ENCODE results near the gene OR10A3. TPM values are rescaled to one million over a fixed set of nuclear protein-coding genes. Genes with fewer than 3 reads are reported as not detected.

Gene OR10A3
- total RNA-seq, 6 experiments from 2014 or later, result 0.12 to 0.17 TPM; not detected in 4

GRCh38 chr11:7905961-7906429, 35.5 kb downstream of the OR10A3 start:
- peak overlapping the region; percentile 36; the same call in 1 of the 2 replicates for H3K4me3 Mint-ChIP-seq
- no peak for TF ChIP-seq CTCF (IDR thresholded peaks at IDR 0.05)
- no peaks in the 10 kb centered on the region for H3K27me3 Mint-ChIP-seq (ENCODE audit: insufficient read depth)
- peak overlapping the region; percentile 71 for H3K27ac Mint-ChIP-seq
- no peaks in the 10 kb centered on the region for H3K9me3 Mint-ChIP-seq
- no peak for DNase-seq
- H3K4me1 Mint-ChIP-seq (ENCODE audit: low read depth), result peaks cover 91% of the 10 kb centered on the region
- no peaks in the 10 kb centered on the region for H3K36me3 Mint-ChIP-seq (ENCODE audit: low read depth)

DNA sequence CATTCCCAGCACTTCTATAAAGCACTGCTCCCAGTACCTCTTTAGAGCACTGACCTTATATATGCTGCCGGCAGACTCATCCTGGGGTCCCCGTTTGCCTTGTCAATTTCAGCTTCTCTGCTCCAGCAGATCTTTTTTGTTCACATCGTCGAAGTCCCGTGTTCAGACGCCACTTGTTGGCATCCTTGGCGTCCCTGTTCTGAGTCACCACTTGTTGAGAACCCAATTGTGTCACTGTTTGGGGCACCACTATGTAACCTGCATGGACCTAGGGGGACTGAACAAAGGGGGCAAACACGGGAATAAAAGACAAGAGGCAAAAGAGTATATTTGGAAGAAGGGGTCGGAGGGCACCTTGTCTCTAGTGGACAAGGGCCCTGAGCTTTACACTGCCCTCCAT, 36.0 kb downstream of the OR10A3 start:
- Mint-ChIP-seq H3K4me3 (no peak overlapping the region; the same call in 1 of the 2 replicates), H3K27me3 (ENCODE audit: insufficient read depth) (no peaks in the 10 kb centered on the region), H3K27ac (peak overlapping the region; percentile 71), H3K36me3 (ENCODE audit: low read depth) (no peaks in the 10 kb centered on the region), H3K4me1 (ENCODE audit: low read depth) (peaks cover 89% of the 10 kb centered on the region), H3K9me3 (no peaks in the 10 kb centered on the region)
- TF ChIP-seq CTCF (IDR thresholded peaks at IDR 0.05), result no peak
- DNase-seq, result no peak

- DNase-seq, result peak; percentile 67
- Mint-ChIP-seq H3K27me3 (ENCODE audit: insufficient read depth) (no peaks in the 10 kb centered on the region), H3K36me3 (ENCODE audit: low read depth) (no peaks in the 10 kb centered on the region), H3K27ac (peak overlapping the region; percentile 71; the same call in 1 of the 2 replicates), H3K4me3 (no peak overlapping the region; the same call in 1 of the 2 replicates), H3K4me1 (ENCODE audit: low read depth) (peaks cover 84% of the 10 kb centered on the region), H3K9me3 (no peaks in the 10 kb centered on the region)
- TF ChIP-seq CTCF (IDR thresholded peaks at IDR 0.05), result peak; percentile 71
Observed at GRCh38 chr11:7904917-7905316, 36.6 kb downstream of the OR10A3 start.

GRCh38 chr11:7903940-7904339, 37.6 kb downstream of the OR10A3 start:
- Mint-ChIP-seq H3K4me1 (ENCODE audit: low read depth) (peaks cover 88% of the 10 kb centered on the region), H3K9me3 (no peaks in the 10 kb centered on the region), H3K4me3 (no peak overlapping the region; the same call in 1 of the 2 replicates), H3K27ac (peak overlapping the region; percentile 47; the same call in 1 of the 2 replicates), H3K27me3 (ENCODE audit: insufficient read depth) (no peaks in the 10 kb centered on the region), H3K36me3 (ENCODE audit: low read depth) (peaks cover 5% of the 10 kb centered on the region; the same call in 1 of the 2 replicates)
- no peak for DNase-seq
- TF ChIP-seq CTCF (IDR thresholded peaks at IDR 0.05), result no peak

DNA sequence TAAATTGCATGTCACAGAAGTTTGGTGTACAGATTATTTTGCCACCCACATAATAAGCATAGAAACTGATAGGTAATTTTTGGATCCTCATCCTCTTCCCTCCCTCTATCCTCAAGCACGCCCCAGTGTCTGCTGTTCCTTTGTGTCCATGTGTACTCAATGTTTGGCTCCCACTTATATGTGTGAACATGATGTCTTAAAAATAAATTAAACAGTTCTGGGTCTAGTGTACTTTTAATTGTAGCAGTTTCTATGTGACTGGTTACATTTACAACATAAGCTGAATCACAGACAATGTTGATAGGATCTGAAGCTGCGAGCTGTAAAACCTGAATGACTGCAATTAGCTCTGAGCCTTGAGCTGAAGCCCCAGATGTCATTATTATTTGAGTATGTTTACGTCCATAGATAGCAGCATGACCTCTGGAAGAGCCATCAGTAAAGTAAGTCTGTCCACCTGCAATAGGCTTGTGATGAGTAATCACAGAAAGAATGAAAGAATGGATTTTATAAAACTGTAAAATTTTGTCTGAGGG, 40.1 kb downstream of the OR10A3 start:
- no peak for DNase-seq
- TF ChIP-seq CTCF (IDR thresholded peaks at IDR 0.05), result no peak
- H3K27me3 Mint-ChIP-seq (ENCODE audit: insufficient read depth), result no peaks in the 10 kb centered on the region
- no peak overlapping the region for H3K27ac Mint-ChIP-seq
- peaks cover 5% of the 10 kb centered on the region; the same call in 1 of the 2 replicates for H3K36me3 Mint-ChIP-seq (ENCODE audit: low read depth)
- no peak overlapping the region for H3K4me3 Mint-ChIP-seq
- no peaks in the 10 kb centered on the region for H3K9me3 Mint-ChIP-seq
- peaks cover 71% of the 10 kb centered on the region for H3K4me1 Mint-ChIP-seq (ENCODE audit: low read depth)

Data from HFFc6 (cell line).